Endodermal cell (in vitro differentiated cells): ENCODE results near the gene ETV7. TPM values are rescaled to one million over a fixed set of nuclear protein-coding genes. Genes with fewer than 3 reads are reported as not detected.

Experiments
- DNase-seq: peaks from one replicate; pipeline ENCODE4 v3.0.0-alpha.2; 2017
- H3K27ac ChIP-seq: 2 replicates; pipeline ENCODE4 v1.5.1; 2013; ENCODE audit warnings: mild to moderate bottlenecking, low read depth, low read length, moderate library complexity
- H3K27me3 ChIP-seq: 2 replicates; pipeline ENCODE4 v1.6.1; 2013; ENCODE audit warnings: mild to moderate bottlenecking, low read length, moderate library complexity; ENCODE audit not compliant: insufficient read depth, control insufficient read depth, poor library complexity, severe bottlenecking
- H3K36me3 ChIP-seq: 2 replicates; pipeline ENCODE4 v1.7.0; 2013; ENCODE audit warnings: mild to moderate bottlenecking, low read length, moderate library complexity; ENCODE audit not compliant: control insufficient read depth, insufficient read depth
- H3K4me1 ChIP-seq: one replicate; pipeline ENCODE4 v1.7.0; 2013; ENCODE audit warnings: low read length; ENCODE audit not compliant: control insufficient read depth, insufficient read depth
- H3K4me3 ChIP-seq: 2 replicates; pipeline ENCODE4 v1.5.1; 2013; ENCODE audit warnings: mild to moderate bottlenecking, low read length, moderate library complexity
- H3K9ac ChIP-seq: 2 replicates; pipeline ENCODE4 v1.6.1; 2013; ENCODE audit warnings: mild to moderate bottlenecking, low read length, moderate library complexity; ENCODE audit not compliant: poor library complexity, severe bottlenecking; ENCODE audit errors: extremely low read depth
- H3K9me3 ChIP-seq: 2 replicates; pipeline ENCODE4 v1.6.1; 2013; ENCODE audit warnings: mild to moderate bottlenecking, low read length, moderate library complexity; ENCODE audit not compliant: control insufficient read depth
- H3K27ac Mint-ChIP-seq: 2 replicates; pipeline ENCODE4 v1.8.0; 2020; ENCODE audit warnings: mixed read lengths
- H3K27me3 Mint-ChIP-seq: 2 replicates; pipeline ENCODE4 v1.8.0; 2021; ENCODE audit warnings: mild to moderate bottlenecking, mixed read lengths; ENCODE audit not compliant: insufficient read depth
- H3K36me3 Mint-ChIP-seq: 2 replicates; pipeline ENCODE4 v1.8.0; 2020; ENCODE audit warnings: low read depth, mixed read lengths
- H3K4me1 Mint-ChIP-seq: 2 replicates; pipeline ENCODE4 v1.8.0; 2020; ENCODE audit warnings: mixed read lengths
- H3K4me3 Mint-ChIP-seq: 2 replicates; pipeline ENCODE4 v1.8.0; 2020; ENCODE audit warnings: mild to moderate bottlenecking, moderate library complexity, mixed read lengths
- H3K9me3 Mint-ChIP-seq: 2 replicates; pipeline ENCODE4 v1.8.0; 2020; ENCODE audit warnings: mild to moderate bottlenecking, mixed read lengths
- WGBS, 2 experiments: methylation state at CpG; one replicate each; pipeline versions ENCODE4 v1.1.5 to v1.1.7; 2013; ENCODE audit warnings: missing lambda C conversion rate in 2 of 2, mixed read lengths in 1 of 2; ENCODE audit not compliant: insufficient coverage in 1 of 2, insufficient read length in 1 of 2; 5-methylcytosine and 5-hydroxymethylcytosine counted together
- total RNA-seq, 2 donors: library from RNA; stranded (reverse); fragmentation: NEBNext Ultra II Directional in 1 of 2; extraction: Animal tissue kit (Norgen Biotek cat#: 25700) in 1 of 2; gene quantifications; 2 replicates in 1 of 2; 3 replicates in 1 of 2; pipeline ENCODE4 v1.2.1, GENCODE V29; 2021
- TF ChIP-seq, protein P1 (sequence below): fragments of 200-600 bp; sonication (generic); conservative IDR thresholded peaks from 2 replicates; pipeline ENCODE4 v1.5.0; 2021; ENCODE audit warnings: antibody characterized with exemption, mild to moderate bottlenecking

ETV7 gene
- total RNA-seq, 2 donors from 2014 or later = 0.42 TPM

DNA sequence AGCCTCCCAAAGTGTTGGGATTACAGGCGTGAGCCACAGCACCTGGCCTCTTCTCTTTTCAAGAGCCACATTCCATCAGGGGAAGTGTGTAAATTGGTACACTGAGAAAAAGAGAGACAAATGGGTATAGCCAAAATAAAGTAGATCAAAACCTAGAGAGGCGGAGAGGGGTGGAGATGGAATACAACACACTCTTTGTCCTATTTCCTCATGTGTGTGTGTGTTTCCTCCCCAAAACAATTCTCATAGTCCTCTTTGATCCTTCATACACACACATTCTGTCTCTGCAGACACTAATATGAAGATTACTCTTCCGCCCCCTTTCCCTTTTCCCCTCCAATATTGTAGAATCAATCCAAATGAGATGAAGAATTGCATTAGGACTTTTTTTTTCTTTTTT is 39.2 kb upstream of the ETV7 start:
- H3K9me3 ChIP-seq = no peaks in the 10 kb centered on the region
- no peaks in the 10 kb centered on the region for H3K27me3 Mint-ChIP-seq
- H3K27me3 ChIP-seq = no peaks in the 10 kb centered on the region
- TF ChIP-seq, protein P1, sequence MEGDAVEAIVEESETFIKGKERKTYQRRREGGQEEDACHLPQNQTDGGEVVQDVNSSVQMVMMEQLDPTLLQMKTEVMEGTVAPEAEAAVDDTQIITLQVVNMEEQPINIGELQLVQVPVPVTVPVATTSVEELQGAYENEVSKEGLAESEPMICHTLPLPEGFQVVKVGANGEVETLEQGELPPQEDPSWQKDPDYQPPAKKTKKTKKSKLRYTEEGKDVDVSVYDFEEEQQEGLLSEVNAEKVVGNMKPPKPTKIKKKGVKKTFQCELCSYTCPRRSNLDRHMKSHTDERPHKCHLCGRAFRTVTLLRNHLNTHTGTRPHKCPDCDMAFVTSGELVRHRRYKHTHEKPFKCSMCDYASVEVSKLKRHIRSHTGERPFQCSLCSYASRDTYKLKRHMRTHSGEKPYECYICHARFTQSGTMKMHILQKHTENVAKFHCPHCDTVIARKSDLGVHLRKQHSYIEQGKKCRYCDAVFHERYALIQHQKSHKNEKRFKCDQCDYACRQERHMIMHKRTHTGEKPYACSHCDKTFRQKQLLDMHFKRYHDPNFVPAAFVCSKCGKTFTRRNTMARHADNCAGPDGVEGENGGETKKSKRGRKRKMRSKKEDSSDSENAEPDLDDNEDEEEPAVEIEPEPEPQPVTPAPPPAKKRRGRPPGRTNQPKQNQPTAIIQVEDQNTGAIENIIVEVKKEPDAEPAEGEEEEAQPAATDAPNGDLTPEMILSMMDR = no peak
- H3K9ac ChIP-seq = no peak overlapping the region
- no peaks in the 10 kb centered on the region for H3K36me3 ChIP-seq
- DNase-seq = no peak
- H3K27ac Mint-ChIP-seq = no peak overlapping the region
- no peak overlapping the region for H3K4me3 Mint-ChIP-seq
- no peaks in the 10 kb centered on the region for H3K36me3 Mint-ChIP-seq
- H3K27ac ChIP-seq = no peak overlapping the region
- no peaks in the 10 kb centered on the region for H3K4me1 ChIP-seq
- no peaks in the 10 kb centered on the region for H3K9me3 Mint-ChIP-seq
- no peak overlapping the region for H3K4me3 ChIP-seq
- 94% methylated on average over 3 of the region's 3 CpGs; no CpG with 5 or more reads in 1 of the 2 experiments for WGBS, 2 experiments
- H3K4me1 Mint-ChIP-seq = peaks cover 4% of the 10 kb centered on the region

DNA sequence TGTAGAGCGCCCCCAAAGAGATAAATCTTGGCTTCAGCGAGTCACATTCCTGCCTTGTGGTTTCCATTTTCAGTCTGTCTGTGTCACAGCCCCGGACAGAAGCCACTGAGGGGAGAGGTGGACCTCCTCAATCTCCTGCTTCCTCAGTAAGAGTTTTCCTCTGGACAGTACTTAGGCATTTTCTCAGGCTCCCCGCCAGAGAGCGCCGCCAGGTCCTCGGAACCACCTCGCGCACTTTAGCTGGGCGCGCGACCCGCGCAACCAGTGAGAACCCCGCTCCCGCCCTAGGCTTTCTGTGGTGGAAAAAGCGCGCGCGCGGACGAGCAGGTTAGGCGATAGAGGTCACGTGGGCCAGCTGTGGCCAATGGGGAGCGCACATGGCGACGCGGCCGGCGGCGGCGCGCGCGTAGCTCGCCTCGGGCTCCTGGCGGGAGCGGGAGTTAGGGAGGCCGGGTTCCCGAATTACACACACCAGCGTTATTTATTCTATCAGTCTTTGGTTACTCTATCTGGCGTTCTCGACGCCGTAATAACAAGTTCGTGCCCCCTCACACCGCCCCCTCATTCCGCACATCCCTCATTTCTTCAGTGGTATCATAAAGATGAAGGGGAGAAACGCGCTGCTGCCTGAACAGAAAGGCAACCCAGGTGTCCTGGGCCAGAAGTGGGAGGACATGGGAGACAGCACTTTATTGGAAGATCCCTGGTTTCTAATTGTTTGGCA is 35.8 kb upstream of the ETV7 start:
- 3 to 6% methylated on average over 28 to 51 of the region's 51 CpGs for WGBS, 2 experiments

DNA sequence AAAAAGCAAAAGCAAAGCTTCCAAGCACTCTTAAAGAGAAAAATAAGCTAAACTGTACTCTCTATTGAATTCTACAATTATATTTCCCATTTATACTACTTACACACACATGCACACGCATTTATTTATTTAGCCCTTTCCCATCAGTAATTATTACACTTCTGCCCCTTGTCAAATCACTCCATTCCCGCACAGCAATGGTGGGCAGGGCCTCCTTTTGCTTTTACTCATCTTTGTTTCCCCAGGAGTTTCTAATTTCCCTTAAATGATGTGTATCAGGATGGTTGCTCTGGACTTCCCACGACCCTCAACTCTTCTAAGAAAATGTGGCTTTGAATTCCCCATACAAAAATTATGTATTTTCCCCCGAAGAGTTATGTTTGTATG is 35.2 kb upstream of the ETV7 start:
- H3K27me3 ChIP-seq = no peaks in the 10 kb centered on the region
- no peak for DNase-seq
- H3K4me3 ChIP-seq = peak overlapping the region; percentile 82
- H3K4me1 Mint-ChIP-seq = peaks cover 4% of the 10 kb centered on the region
- whole genome bisulfite sequencing, 2 experiments = 78 to 80% methylated on average over 1 to 4 of the region's 4 CpGs
- peak overlapping the region; percentile 36 for H3K27ac Mint-ChIP-seq
- no peak overlapping the region for H3K9ac ChIP-seq
- H3K36me3 Mint-ChIP-seq = no peaks in the 10 kb centered on the region
- H3K9me3 ChIP-seq = no peaks in the 10 kb centered on the region
- H3K36me3 ChIP-seq = no peaks in the 10 kb centered on the region
- no peaks in the 10 kb centered on the region for H3K4me1 ChIP-seq
- H3K27ac ChIP-seq = no peak overlapping the region
- no peaks in the 10 kb centered on the region for H3K27me3 Mint-ChIP-seq
- no peaks in the 10 kb centered on the region for H3K9me3 Mint-ChIP-seq
- H3K4me3 Mint-ChIP-seq = peak overlapping the region; percentile 74
- TF ChIP-seq, protein P1 = no peak

More for the DNA sequence above, 35.8 kb upstream of the ETV7 start:
- H3K36me3 Mint-ChIP-seq = no peaks in the 10 kb centered on the region
- Histone ChIP-seq H3K9me3 (no peaks in the 10 kb centered on the region), H3K36me3 (no peaks in the 10 kb centered on the region), H3K4me1 (no peaks in the 10 kb centered on the region), H3K9ac (no peak overlapping the region), H3K27me3 (no peaks in the 10 kb centered on the region), H3K27ac (no peak overlapping the region), H3K4me3 (peak overlapping the region; percentile 82)
- TF ChIP-seq, protein P1 = peak; percentile 74
- peaks cover 4% of the 10 kb centered on the region for H3K4me1 Mint-ChIP-seq
- H3K27ac Mint-ChIP-seq = peak overlapping the region; percentile 94
- H3K9me3 Mint-ChIP-seq = no peaks in the 10 kb centered on the region
- H3K4me3 Mint-ChIP-seq = peak overlapping the region; percentile 74
- H3K27me3 Mint-ChIP-seq = no peaks in the 10 kb centered on the region
- DNase-seq = peak; percentile 100
